Measurements from ENCODE around the gene TMTC2.

The TMTC2 gene

GRCh38 chr12:83018088-83018487, 331.4 kb downstream of the TMTC2 start:
- no peak overlapping the region for H3K4me3 ChIP-seq (ENCODE audit: low read length)
- TF ChIP-seq CTCF (conservative IDR thresholded peaks at IDR 0.05; ENCODE audit: low read depth, low read length) = no peak
- no peak for DNase-seq (ENCODE audit: low read depth)

- TF ChIP-seq CTCF (conservative IDR thresholded peaks at IDR 0.05; ENCODE audit: low read depth, low read length) = no peak
- no peak overlapping the region for H3K4me3 ChIP-seq (ENCODE audit: low read length)
- no peak for DNase-seq (ENCODE audit: low read depth)
Measured at GRCh38 chr12:83027021-83027723, 340.5 kb downstream of the TMTC2 start.

GRCh38 chr12:83031196-83031595, 344.5 kb downstream of the TMTC2 start:
- TF ChIP-seq CTCF (conservative IDR thresholded peaks at IDR 0.05; ENCODE audit: low read depth, low read length) = no peak
- DNase-seq (ENCODE audit: low read depth) = no peak
- no peak overlapping the region for H3K4me3 ChIP-seq (ENCODE audit: low read length)

GRCh38 chr12:83036847-83037246, 350.1 kb downstream of the TMTC2 start:
- no peak for TF ChIP-seq CTCF (conservative IDR thresholded peaks at IDR 0.05; ENCODE audit: low read depth, low read length)
- DNase-seq (ENCODE audit: low read depth) = no peak
- no peak overlapping the region for H3K4me3 ChIP-seq (ENCODE audit: low read length)

- H3K4me3 ChIP-seq (ENCODE audit: low read length) = no peak overlapping the region
- DNase-seq (ENCODE audit: low read depth) = no peak
- no peak for TF ChIP-seq CTCF (conservative IDR thresholded peaks at IDR 0.05; ENCODE audit: low read depth, low read length)
Measured at GRCh38 chr12:83039413-83039812, 352.7 kb downstream of the TMTC2 start.

- DNase-seq (ENCODE audit: low read depth) = no peak
- no peak for TF ChIP-seq CTCF (conservative IDR thresholded peaks at IDR 0.05; ENCODE audit: low read depth, low read length)
- no peak overlapping the region for H3K4me3 ChIP-seq (ENCODE audit: low read length)
Measured at GRCh38 chr12:83040339-83040738, 353.6 kb downstream of the TMTC2 start.

GRCh38 chr12:83040991-83041390, 354.3 kb downstream of the TMTC2 start:
- TF ChIP-seq CTCF (conservative IDR thresholded peaks at IDR 0.05; ENCODE audit: low read depth, low read length) = no peak
- H3K4me3 ChIP-seq (ENCODE audit: low read length) = no peak overlapping the region
- DNase-seq (ENCODE audit: low read depth) = no peak

All from retinal pigment epithelial cell (primary cell).